ENCODE measurements around the gene PHF13. TPM values are rescaled to one million over a fixed set of nuclear protein-coding genes. Genes with fewer than 3 reads are reported as not detected.

Gene PHF13
- total RNA-seq, 3 donors from 2014 or later (not counting 1 experiment from before 2014, with no cell fraction given) = 7.3 to 14.2 (median 10.9) TPM

GRCh38 chr1:6596351-6596750 is 17.2 kb upstream of the PHF13 start:
- H3K27ac Mint-ChIP-seq = peak overlapping the region in 1 of 2 donors; percentile 27
- Histone ChIP-seq H3K36me3 (ENCODE audit: control insufficient read depth, insufficient read depth, low read length) (peaks cover 50% of the 10 kb centered on the region), H3K4me1 (ENCODE audit: control insufficient read depth, insufficient read depth, low read length) (peaks cover 53% of the 10 kb centered on the region), H3K4me3 (ENCODE audit: low read length) (no peak overlapping the region), H3K27me3 (ENCODE audit: control insufficient read depth, insufficient read depth, low read length) (no peaks in the 10 kb centered on the region), H3K27ac (ENCODE audit: low read length) (no peak overlapping the region), H3K9me3 (ENCODE audit: control insufficient read depth, insufficient read depth, low read length) (no peaks in the 10 kb centered on the region)
- no peaks in the 10 kb centered on the region for H3K36me3 Mint-ChIP-seq
- H3K4me3 Mint-ChIP-seq = no peak overlapping the region
- intact Hi-C loops (cut with micrococcal nuclease) = no loop called here
- no peak for TF ChIP-seq CTCF (IDR thresholded peaks at IDR 0.05)
- no peaks in the 10 kb centered on the region for H3K9me3 Mint-ChIP-seq
- H3K4me1 Mint-ChIP-seq = peaks cover 47 to 55% of the 10 kb centered on the region in 2 donors
- no peaks in the 10 kb centered on the region for H3K27me3 Mint-ChIP-seq (ENCODE audit: low read depth in 2 of 2)
- WGBS (ENCODE audit: insufficient coverage) = 84% methylated on average over 7 of the region's 7 CpGs
- DNase-seq = no peak
- ATAC-seq = no peak

- Mint-ChIP-seq H3K27ac (no peak overlapping the region), H3K36me3 (no peaks in the 10 kb centered on the region), H3K4me1 (peaks cover 43 to 53% of the 10 kb centered on the region in 2 donors), H3K9me3 (no peaks in the 10 kb centered on the region), H3K4me3 (no peak overlapping the region), H3K27me3 (ENCODE audit: low read depth in 2 of 2) (no peaks in the 10 kb centered on the region)
- no peaks in the 10 kb centered on the region for H3K27me3 ChIP-seq (ENCODE audit: control insufficient read depth, insufficient read depth, low read length)
- DNase-seq (no peak), ATAC-seq (no peak)
- no peak for TF ChIP-seq CTCF (IDR thresholded peaks at IDR 0.05)
- peaks cover 50% of the 10 kb centered on the region for H3K4me1 ChIP-seq (ENCODE audit: control insufficient read depth, insufficient read depth, low read length)
- WGBS (ENCODE audit: insufficient coverage) = 92% methylated on average over 14 of the region's 15 CpGs
- intact Hi-C loops (cut with micrococcal nuclease) = no loop called here
- no peak overlapping the region for H3K27ac ChIP-seq (ENCODE audit: low read length)
- peaks cover 47% of the 10 kb centered on the region for H3K36me3 ChIP-seq (ENCODE audit: control insufficient read depth, insufficient read depth, low read length)
- no peaks in the 10 kb centered on the region for H3K9me3 ChIP-seq (ENCODE audit: control insufficient read depth, insufficient read depth, low read length)
- no peak overlapping the region for H3K4me3 ChIP-seq (ENCODE audit: low read length)
Observed at GRCh38 chr1:6596886-6597776, 16.4 kb upstream of the PHF13 start.

GRCh38 chr1:6597777-6598131 is 15.8 kb upstream of the PHF13 start:
- Mint-ChIP-seq H3K27me3 (ENCODE audit: low read depth in 2 of 2) (no peaks in the 10 kb centered on the region), H3K4me3 (no peak overlapping the region), H3K4me1 (peaks cover 38 to 47% of the 10 kb centered on the region in 2 donors), H3K36me3 (no peaks in the 10 kb centered on the region), H3K27ac (no peak overlapping the region), H3K9me3 (no peaks in the 10 kb centered on the region)
- Histone ChIP-seq H3K27ac (ENCODE audit: low read length) (no peak overlapping the region), H3K27me3 (ENCODE audit: control insufficient read depth, insufficient read depth, low read length) (no peaks in the 10 kb centered on the region), H3K4me1 (ENCODE audit: control insufficient read depth, insufficient read depth, low read length) (peaks cover 43% of the 10 kb centered on the region), H3K4me3 (ENCODE audit: low read length) (no peak overlapping the region), H3K36me3 (ENCODE audit: control insufficient read depth, insufficient read depth, low read length) (peaks cover 42% of the 10 kb centered on the region), H3K9me3 (ENCODE audit: control insufficient read depth, insufficient read depth, low read length) (no peaks in the 10 kb centered on the region)
- 95% methylated on average over 6 of the region's 6 CpGs for WGBS (ENCODE audit: insufficient coverage)
- no peak for DNase-seq
- no peak for TF ChIP-seq CTCF (IDR thresholded peaks at IDR 0.05)
- intact Hi-C loops (cut with micrococcal nuclease) = no loop called here
- no peak for ATAC-seq
